HG03520 (cell line): ENCODE data around the gene EPM2A.

Experiments used
- ATAC-seq: cut with Tn5 transposase; IDR thresholded peaks from one replicate; pipeline ENCODE4 v1.9.1; 2021; ENCODE audit warnings: mild to moderate bottlenecking, moderate library complexity; ENCODE audit not compliant: unreplicated experiment

The EPM2A gene

DNA sequence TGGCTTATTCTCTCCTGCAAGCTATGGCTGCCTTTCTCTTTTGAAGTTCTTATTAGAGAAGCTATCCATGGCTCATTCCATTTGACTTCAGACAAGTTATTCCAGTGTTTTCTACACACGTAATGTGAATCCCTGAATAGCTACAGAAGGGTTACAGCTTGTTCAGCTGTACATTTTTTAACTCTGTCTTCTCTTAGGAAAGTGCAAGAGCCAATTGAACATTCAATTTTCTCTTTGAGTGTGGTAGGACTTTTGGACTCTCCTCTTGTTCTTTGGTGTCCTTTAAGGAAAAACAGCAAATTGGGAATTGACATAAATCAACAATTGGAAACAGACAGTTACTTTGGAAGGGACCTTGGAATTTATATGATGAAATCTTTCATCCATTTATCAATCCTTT is 125.8 kb downstream of the EPM2A start:
- no peak for ATAC-seq

DNA sequence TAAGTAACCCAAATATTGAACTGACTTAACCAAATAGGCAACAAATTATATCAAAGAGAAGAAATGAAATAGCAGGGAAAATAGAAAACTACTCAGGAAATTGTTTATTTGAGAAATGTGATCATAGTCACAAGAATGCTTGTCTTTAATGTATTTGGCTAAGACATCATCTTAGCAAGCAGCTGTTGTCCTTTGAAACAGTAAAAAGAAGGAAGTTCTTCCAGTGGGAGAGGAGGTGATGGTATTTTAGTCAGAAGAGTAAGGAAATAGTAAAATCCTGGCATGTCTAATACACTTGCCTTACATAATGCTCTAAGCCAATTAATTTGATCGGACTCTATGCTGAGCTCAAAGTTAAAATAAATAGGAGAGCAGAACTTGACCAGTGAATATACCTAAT is 126.5 kb downstream of the EPM2A start:
- no peak for ATAC-seq

GRCh38 chr6:145603991-145604390 is 131.3 kb downstream of the EPM2A start:
- ATAC-seq = no peak

- no peak for ATAC-seq
Measured at GRCh38 chr6:145603424-145603833, 131.9 kb downstream of the EPM2A start.

- no peak for ATAC-seq
Measured at GRCh38 chr6:145602726-145603326, 132.5 kb downstream of the EPM2A start.

DNA sequence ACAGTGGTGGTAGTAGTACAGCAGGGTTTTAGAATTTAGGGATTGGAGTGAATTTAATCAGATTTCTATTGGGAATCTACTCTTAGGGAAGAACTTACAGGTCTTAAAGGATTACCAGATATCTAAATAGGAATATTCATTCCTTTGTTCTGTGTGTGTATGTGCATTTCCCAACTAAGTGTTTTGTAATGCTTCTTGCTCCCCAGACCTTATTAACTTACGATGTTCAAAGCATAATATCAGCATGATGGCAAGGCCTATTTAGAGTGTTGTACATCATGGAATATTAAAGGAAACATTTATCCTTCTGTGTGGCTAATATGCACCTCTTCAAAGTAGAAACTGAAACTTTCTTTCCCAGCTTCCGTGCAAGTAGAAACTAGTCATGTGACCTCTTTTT is 133.9 kb downstream of the EPM2A start:
- ATAC-seq = no peak

DNA sequence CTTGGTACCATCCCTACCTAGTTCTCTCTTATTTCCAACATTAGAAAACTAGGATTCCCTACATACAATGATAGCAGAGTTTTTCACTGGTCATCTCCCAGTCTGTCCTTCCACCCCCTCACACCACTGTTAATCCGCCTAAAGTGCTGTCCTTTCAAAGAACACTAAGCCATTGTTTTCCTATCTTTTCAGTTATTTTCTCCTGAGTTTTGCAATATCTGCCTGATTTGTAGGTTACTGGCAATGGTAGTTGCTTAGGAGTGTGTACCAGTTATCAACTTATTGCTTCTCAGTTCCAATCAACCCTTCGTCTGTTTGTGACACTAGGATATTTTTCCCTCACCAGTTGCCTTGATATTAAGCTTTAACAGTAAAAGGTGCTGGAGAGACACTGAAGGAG is 135.0 kb downstream of the EPM2A start:
- no peak for ATAC-seq

GRCh38 chr6:145588981-145589380 is 146.3 kb downstream of the EPM2A start:
- no peak for ATAC-seq

DNA sequence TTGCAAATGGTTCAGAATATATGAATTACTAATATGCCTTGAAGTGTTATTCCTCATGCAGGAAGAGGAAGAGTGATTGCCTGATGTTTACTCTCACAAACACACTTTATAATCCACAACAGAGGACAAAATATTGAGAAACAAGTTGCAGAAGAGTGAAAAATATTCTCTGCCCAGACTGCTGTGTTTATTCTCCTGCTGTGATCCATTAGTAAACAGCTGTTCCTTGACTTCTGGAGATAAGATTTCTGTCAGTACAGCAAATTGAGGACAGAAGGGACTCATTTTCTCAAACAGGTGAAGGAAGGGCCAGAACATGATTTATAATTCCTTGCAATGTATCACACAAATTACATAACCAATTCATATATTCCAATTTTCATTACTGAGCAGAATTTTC is 148.0 kb downstream of the EPM2A start:
- no peak for ATAC-seq

DNA sequence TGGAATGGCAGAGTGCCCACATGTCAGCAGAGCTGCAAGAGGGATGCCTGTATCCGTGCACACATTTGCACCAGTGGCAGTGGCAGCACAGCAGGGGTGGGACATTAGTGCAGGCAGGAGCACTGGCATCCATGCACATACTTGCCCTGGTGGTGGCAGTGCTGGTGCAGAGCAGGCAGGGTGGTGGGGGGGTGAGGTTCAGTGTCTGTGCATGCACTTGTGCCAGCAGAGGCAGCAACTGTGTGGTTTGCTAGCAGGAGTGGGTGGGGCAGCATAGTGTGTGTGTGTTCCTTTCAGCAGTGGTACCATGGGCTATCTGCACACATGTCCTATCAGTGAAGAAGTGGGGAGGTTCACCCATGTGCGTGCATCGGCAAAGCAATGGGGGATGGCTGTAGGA is 151.6 kb downstream of the EPM2A start:
- ATAC-seq = no peak
